GM18517 (cell line): ENCODE results near the gene ARHGAP20.
"Not testable (repeated sequence)": the region's sequence is repeated elsewhere in the genome, so short reads cannot be mapped to it uniquely, and the experiment has no call there.

ENCODE experiments used
- ATAC-seq: cut with Tn5 transposase; IDR thresholded peaks from one replicate; pipeline ENCODE4 v1.9.1; 2021; ENCODE audit warnings: mild to moderate bottlenecking, moderate library complexity; ENCODE audit not compliant: unreplicated experiment

The ARHGAP20 gene

GRCh38 chr11:110619366-110619765, 92.9 kb downstream of the ARHGAP20 start:
- not testable (repeated sequence) for ATAC-seq

- ATAC-seq = no peak
Observed at GRCh38 chr11:110614031-110614430, 98.2 kb downstream of the ARHGAP20 start.

DNA sequence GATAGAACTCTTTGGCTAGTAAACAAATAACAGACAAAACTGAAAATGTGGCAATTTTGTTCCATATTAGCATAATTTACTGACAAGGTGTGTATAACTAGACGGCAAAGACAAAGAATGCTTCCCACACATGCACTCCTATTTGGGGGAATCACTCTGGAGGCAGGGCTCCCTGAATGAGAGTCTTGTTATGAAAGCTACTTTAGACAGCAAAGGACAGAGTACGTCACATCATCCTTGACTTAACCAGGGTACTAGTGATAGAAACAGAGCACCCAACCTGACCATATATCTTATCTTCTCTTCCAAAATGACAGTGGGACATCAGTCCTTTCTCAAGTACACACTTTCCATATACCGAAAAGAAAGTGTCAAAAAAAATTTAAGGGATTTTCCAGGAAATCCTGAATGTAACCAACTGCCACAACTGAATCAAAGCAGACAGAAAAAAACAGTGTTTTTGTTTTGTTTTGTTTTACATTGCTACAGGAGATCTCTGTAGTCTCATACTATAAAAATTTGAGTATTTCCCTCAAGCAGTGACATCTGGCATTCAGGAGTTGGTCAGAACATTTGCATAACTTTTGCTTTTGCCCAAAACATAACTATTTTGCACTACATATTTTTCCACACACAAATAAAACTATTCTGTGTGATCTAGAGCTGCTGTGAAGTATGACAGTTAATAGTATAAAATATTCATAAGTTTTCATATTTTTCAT, 98.9 kb downstream of the ARHGAP20 start:
- no peak for ATAC-seq

DNA sequence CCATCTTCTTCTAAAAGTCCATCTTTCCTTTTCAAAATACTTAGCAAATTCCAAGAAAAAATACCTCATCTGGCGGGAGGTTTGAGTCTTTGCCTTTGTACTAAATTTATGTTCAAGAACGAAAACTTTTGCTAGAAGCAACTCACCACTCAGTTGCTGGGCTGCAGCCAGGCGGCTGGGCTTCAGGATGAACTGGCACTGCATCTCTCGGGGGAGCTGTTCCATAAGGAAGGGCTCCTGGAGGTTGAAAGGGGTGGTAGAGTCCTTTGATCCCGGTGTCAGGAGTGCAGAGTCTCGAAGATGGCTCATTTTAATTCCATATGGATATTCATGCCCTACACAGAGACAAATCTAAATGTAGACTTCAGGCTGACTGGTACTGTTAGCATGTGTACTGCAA, 105.8 kb downstream of the ARHGAP20 start:
- ATAC-seq = no peak

- ATAC-seq = no peak
Observed at GRCh38 chr11:110601936-110602335, 110.3 kb downstream of the ARHGAP20 start.

- no peak for ATAC-seq
Observed at GRCh38 chr11:110600322-110600721, 111.9 kb downstream of the ARHGAP20 start.

- no peak for ATAC-seq
Observed at GRCh38 chr11:110599207-110599606, 113.0 kb downstream of the ARHGAP20 start.

DNA sequence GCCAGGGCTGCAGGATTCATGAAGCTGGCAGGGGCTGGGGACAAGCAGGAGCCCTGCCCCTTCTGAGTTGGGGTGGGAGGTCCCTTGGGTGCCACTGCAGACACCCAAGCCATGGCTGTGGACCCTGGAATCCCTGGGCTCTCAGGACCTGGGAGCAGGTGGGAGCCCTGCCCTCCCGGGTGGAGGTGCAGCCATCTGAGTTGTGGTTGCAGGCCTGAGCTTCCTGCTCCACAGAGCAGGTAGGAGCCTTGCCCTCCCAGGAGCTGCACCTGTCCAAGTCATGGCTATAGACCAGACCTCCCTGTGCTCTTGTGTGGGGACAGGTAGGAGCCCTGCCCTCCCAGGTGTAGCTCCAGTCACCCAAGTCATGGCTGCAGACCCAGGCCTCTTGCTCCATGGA, 113.5 kb downstream of the ARHGAP20 start:
- ATAC-seq = no peak

GRCh38 chr11:110587972-110588371, 124.3 kb downstream of the ARHGAP20 start:
- ATAC-seq = no peak

- no peak for ATAC-seq
Observed at GRCh38 chr11:110587129-110587528, 125.1 kb downstream of the ARHGAP20 start.

- no peak for ATAC-seq
Observed at GRCh38 chr11:110584150-110584549, 128.1 kb downstream of the ARHGAP20 start.

DNA sequence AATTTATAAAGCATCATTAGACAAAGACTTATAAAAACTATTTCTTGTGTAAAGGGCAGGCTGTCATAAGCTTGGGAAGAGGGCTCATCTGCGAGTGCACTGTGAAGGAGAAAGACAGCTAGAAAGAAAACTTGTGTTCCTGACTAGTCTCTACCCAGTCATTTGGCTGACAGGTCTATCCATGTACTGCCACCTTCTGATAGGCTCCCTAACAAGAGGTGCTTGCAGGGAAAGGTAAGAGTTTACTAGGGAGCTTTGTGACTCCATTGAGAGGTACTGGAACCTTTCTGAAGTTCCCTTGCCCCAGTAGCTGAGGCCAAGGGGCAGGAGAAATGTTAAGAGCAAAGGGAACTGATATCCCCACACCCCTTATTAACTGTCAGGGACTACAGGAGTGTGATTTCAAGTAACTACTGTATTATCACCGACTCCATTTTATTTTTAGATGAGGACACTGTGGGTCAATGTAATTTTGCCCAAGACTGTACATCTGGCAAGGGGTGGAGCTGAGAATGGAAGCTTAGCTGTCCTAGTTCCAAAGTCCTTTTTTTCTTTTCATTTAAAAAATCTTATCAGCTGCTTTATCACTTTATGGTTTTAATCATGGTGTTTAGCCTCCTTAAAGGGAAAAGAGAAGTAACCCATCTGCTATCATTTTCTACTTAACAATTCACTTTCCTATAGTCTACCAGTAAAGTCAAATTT, 129.4 kb downstream of the ARHGAP20 start:
- ATAC-seq = no peak

GRCh38 chr11:110580571-110580970, 131.7 kb downstream of the ARHGAP20 start:
- no peak for ATAC-seq

DNA sequence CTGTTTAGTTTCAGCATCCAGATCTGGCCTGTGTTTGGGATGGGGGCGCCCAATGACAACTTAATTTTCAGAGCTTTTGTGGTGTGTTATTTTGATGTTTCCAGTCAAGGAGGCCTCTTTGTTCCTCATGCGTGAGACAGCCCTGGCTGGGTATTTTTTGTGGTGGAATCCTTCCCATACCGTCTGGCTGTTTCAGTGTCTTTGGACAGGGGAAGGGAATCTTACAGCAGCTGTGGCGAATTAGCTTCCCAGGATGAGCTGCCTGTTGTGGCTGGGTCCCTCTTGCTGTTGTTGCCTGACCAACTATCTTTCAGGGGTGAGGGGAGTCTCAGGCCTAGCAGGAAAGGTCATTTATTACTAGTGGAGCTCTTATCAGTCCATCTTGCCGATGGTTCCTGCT, 138.8 kb downstream of the ARHGAP20 start:
- ATAC-seq = no peak

- no peak for ATAC-seq
Observed at GRCh38 chr11:110571081-110571720, 141.0 kb downstream of the ARHGAP20 start.

GRCh38 chr11:110566577-110566976, 145.7 kb downstream of the ARHGAP20 start:
- ATAC-seq = no peak

- no peak for ATAC-seq
Observed at GRCh38 chr11:110565357-110566336, 146.6 kb downstream of the ARHGAP20 start.

GRCh38 chr11:110564676-110565356, 147.4 kb downstream of the ARHGAP20 start:
- ATAC-seq = no peak

DNA sequence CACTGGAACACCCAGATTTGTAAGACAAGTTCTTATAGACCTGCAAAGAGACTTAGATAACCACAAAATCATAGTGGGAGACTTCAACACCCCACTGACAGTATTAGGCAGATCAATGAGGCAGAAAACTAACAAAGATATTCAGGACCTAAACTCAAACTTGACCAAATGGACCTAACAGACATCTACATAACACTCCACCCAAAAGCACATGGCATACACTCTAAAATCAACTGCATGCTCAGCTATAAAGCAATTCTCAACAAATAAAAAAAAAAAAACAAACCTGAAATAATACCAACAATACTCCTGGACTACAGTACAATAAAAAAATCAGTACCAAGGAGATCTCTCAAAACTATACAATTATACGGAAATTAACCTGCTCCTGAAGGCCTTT, 167.5 kb downstream of the ARHGAP20 start:
- no peak for ATAC-seq

DNA sequence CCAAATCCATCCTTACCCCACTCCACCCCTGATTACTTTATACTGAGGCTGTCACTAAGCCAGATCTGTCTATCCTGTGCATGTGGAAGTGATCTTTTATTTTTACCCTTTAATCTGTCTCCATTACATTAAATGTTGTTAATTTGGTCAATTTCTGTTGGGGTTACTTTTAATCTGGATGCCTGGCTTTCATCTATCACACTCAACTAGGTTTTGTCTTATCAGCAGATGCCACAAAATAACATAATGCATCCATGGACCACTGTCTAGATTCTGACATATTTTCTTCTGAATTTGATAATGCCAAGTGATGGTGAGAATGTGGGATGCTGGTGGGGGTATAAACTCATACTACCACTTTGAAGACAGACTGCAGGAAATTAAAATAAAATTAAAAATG, 174.1 kb downstream of the ARHGAP20 start:
- no peak for ATAC-seq
